NT2/D1 (cell line): ENCODE measurements around the gene C11orf42.
"Not testable (repeated sequence)": the region's sequence is repeated elsewhere in the genome, so short reads cannot be mapped to it uniquely, and the experiment has no call there.

Experiments
- DNase-seq: peaks from one replicate; pipeline ENCODE4 v3.0.0-alpha.2; 2011; ENCODE audit warnings: low read depth, low spot score
- H3K27me3 ChIP-seq: 2 replicates; pipeline ENCODE4 v1.6.0; 2011; ENCODE audit warnings: mild to moderate bottlenecking; ENCODE audit not compliant: insufficient read length, insufficient read depth
- H3K36me3 ChIP-seq: 2 replicates; pipeline ENCODE4 v1.6.1; 2011; ENCODE audit warnings: mild to moderate bottlenecking, low read length, mixed read lengths; ENCODE audit not compliant: insufficient read depth, insufficient read length
- H3K4me1 ChIP-seq: 2 replicates; pipeline ENCODE4 v1.5.1; 2011; ENCODE audit not compliant: insufficient read depth, insufficient read length
- H3K4me3 ChIP-seq: 2 replicates; pipeline ENCODE4 v1.5.1; 2011; ENCODE audit warnings: low read depth; ENCODE audit not compliant: insufficient read length
- H3K9ac ChIP-seq: 2 replicates; pipeline ENCODE4 v1.6.0; 2011; ENCODE audit warnings: low read depth; ENCODE audit not compliant: insufficient read length
- H3K9me3 ChIP-seq: 2 replicates; pipeline ENCODE4 v1.5.1; 2011; ENCODE audit warnings: mild to moderate bottlenecking, low read length; ENCODE audit not compliant: insufficient read depth
- SUZ12 ChIP-seq: IDR thresholded peaks from 2 replicates; pipeline ENCODE4 v1.6.1; 2011; ENCODE audit not compliant: insufficient read length, insufficient read depth; ENCODE audit errors: extremely low read depth
- YY1 ChIP-seq: IDR thresholded peaks from 2 replicates; pipeline ENCODE4 v1.6.1; 2011; ENCODE audit not compliant: insufficient read length, insufficient read depth
- ZNF274 ChIP-seq: IDR thresholded peaks from 2 replicates; pipeline ENCODE4 v1.6.1; 2011; ENCODE audit warnings: mild to moderate bottlenecking, low read depth, low read length

Gene C11orf42

GRCh38 chr11:6241316-6241715, 36.0 kb downstream of the C11orf42 start:
- Histone ChIP-seq H3K9me3 (no peaks in the 10 kb centered on the region), H3K36me3 (no peaks in the 10 kb centered on the region), H3K9ac (no peak overlapping the region), H3K4me1 (no peaks in the 10 kb centered on the region), H3K27me3 (no peaks in the 10 kb centered on the region), H3K4me3 (no peak overlapping the region)
- TF ChIP-seq YY1 (no peak), ZNF274 (no peak), SUZ12 (no peak)
- DNase-seq: no peak

- no peaks in the 10 kb centered on the region for H3K27me3 ChIP-seq
- TF ChIP-seq ZNF274 (no peak), YY1 (no peak), SUZ12 (no peak)
- no peaks in the 10 kb centered on the region for H3K4me1 ChIP-seq
- no peak for DNase-seq
- no peaks in the 10 kb centered on the region for H3K36me3 ChIP-seq
- H3K9me3 ChIP-seq: no peaks in the 10 kb centered on the region
- H3K4me3 ChIP-seq: no peak overlapping the region
- H3K9ac ChIP-seq: no peak overlapping the region
Measured at GRCh38 chr11:6245536-6245935, 40.2 kb downstream of the C11orf42 start.

- Histone ChIP-seq H3K9ac (no peak overlapping the region), H3K4me3 (no peak overlapping the region), H3K27me3 (no peaks in the 10 kb centered on the region), H3K36me3 (no peaks in the 10 kb centered on the region), H3K4me1 (no peaks in the 10 kb centered on the region), H3K9me3 (no peaks in the 10 kb centered on the region)
- TF ChIP-seq ZNF274: no peak
- TF ChIP-seq SUZ12: no peak
- TF ChIP-seq YY1: no peak
- no peak for DNase-seq
Measured at GRCh38 chr11:6248248-6248647, 42.9 kb downstream of the C11orf42 start.

- H3K4me1 ChIP-seq, H3K36me3 ChIP-seq, H3K9me3 ChIP-seq, DNase-seq, H3K9ac ChIP-seq, H3K27me3 ChIP-seq, H3K4me3 ChIP-seq: not testable (repeated sequence)
Measured at GRCh38 chr11:6248897-6249296, 43.5 kb downstream of the C11orf42 start.

GRCh38 chr11:6249770-6250555, 44.6 kb downstream of the C11orf42 start:
- H3K4me1 ChIP-seq: no peaks in the 10 kb centered on the region
- no peak for DNase-seq
- H3K9me3 ChIP-seq: no peaks in the 10 kb centered on the region
- TF ChIP-seq YY1 (no peak), ZNF274 (no peak), SUZ12 (no peak)
- H3K9ac ChIP-seq: no peak overlapping the region
- no peaks in the 10 kb centered on the region for H3K27me3 ChIP-seq
- H3K4me3 ChIP-seq: no peak overlapping the region
- no peaks in the 10 kb centered on the region for H3K36me3 ChIP-seq

GRCh38 chr11:6251120-6251733, 45.9 kb downstream of the C11orf42 start:
- no peak overlapping the region for H3K4me3 ChIP-seq
- no peaks in the 10 kb centered on the region for H3K4me1 ChIP-seq
- H3K9ac ChIP-seq: no peak overlapping the region
- H3K27me3 ChIP-seq: peaks cover under 1% of the 10 kb centered on the region
- peak; percentile 78 for DNase-seq
- H3K9me3 ChIP-seq: no peaks in the 10 kb centered on the region
- no peak for TF ChIP-seq ZNF274
- no peak for TF ChIP-seq YY1
- TF ChIP-seq SUZ12: no peak
- no peaks in the 10 kb centered on the region for H3K36me3 ChIP-seq

- no peaks in the 10 kb centered on the region for H3K9me3 ChIP-seq
- H3K4me1 ChIP-seq: no peaks in the 10 kb centered on the region
- DNase-seq: no peak
- H3K36me3 ChIP-seq: no peaks in the 10 kb centered on the region
- no peak overlapping the region for H3K9ac ChIP-seq
- H3K27me3 ChIP-seq: peaks cover 4% of the 10 kb centered on the region
- H3K4me3 ChIP-seq: no peak overlapping the region
- TF ChIP-seq SUZ12 (no peak), ZNF274 (no peak), YY1 (no peak)
Measured at GRCh38 chr11:6251990-6252473, 46.7 kb downstream of the C11orf42 start.
